Measurements from ENCODE around the gene TUB. TPM values are rescaled to one million over a fixed set of nuclear protein-coding genes. Genes with fewer than 3 reads are reported as not detected.
A peak's percentile ranks its signal among the peaks of the same experiment; 100 is the strongest.

Gene TUB
- total and polyA plus RNA-seq, 2 of the 13 experiments (the other 11 are each of a cell fraction or from before 2014, with no cell fraction given), result 4.3 to 5.6 TPM

DNA sequence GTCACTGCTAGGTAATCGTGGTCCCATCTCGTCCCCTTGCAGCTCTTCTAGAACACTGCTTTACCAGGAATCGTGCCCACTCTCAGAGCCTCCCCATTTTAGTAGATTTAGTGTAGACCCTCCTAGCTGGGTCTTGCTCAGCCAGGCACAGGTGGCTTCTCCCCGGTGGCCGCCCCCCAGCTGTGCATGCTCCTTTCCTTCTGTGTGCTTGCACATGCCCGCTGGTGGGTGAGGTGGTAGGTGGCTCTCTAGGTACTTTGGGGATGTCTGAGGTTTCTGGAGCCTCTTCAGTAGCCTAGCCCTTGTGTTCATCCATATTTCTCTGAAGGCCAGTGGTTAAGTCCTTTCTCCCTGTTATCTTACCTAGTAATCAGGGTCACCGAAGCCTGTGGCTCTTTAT lies 5.6 kb downstream of the TUB start:
- in situ Hi-C loops (cut with HindIII; ENCODE audit: extremely low pct_ligation_motif_present, low pct_unique_long_range_greater_than_20kb), result no loop called here
- 85% methylated on average over 7 of the region's 7 CpGs for WGBS (ENCODE audit: low lambda C conversion rate)
- no peaks in the 10 kb centered on the region for H3K79me2 ChIP-seq (ENCODE audit: insufficient read depth, low read length)
- peaks cover 10% of the 10 kb centered on the region for H3K4me1 ChIP-seq (ENCODE audit: insufficient read depth, low read length)
- no peak for TF ChIP-seq ZNF335 (CRISPR knock-in tag; IDR thresholded peaks at IDR 0.05)
- H3K36me3 ChIP-seq (replicated peaks in 1 of 2; ENCODE audit: control insufficient read depth in 1 of 2, insufficient read depth in 2 of 2, low read length in 2 of 2), result no peaks in the 10 kb centered on the region; a peak in 2 of 5 replicates
- intact Hi-C loops (cut with micrococcal nuclease; ENCODE audit: unreplicated experiment), result no loop called here
- H3K9me3 ChIP-seq (ENCODE audit: low read length), result no peaks in the 10 kb centered on the region
- BruUV-seq (replicated peaks), result no TSS peak
- no peak overlapping the region for H3K9ac ChIP-seq (ENCODE audit: insufficient read depth, low read depth, low read length)
- DNase-seq (ENCODE audit: low spot score) (no peak), FAIRE-seq (no peak), ATAC-seq (no peak)
- H4K20me1 ChIP-seq (ENCODE audit: insufficient read depth, low read length), result no peaks in the 10 kb centered on the region
- H3K4me2 ChIP-seq (ENCODE audit: low read depth, low read length), result no peak overlapping the region
- CTCF ChIA-PET (ENCODE audit: low intra/inter-chr PET ratio, low total read pairs), result no interaction called here
- POLR2A ChIA-PET, result no interaction called here
- H3K27me3 ChIP-seq (ENCODE audit: control insufficient read depth in 1 of 2, insufficient read depth in 2 of 2, low read length in 2 of 2), result 0 out of 5 replicates have a peak, but pooled peaks cover 0 to 2% of the 10 kb centered on the region in 2 experiments
- H2AFZ ChIP-seq (ENCODE audit: low read length), result no peak overlapping the region
- H3K27ac ChIP-seq (ENCODE audit: extremely low read length, insufficient read depth, low read length), result no peak overlapping the region
- H3K4me3 ChIP-seq (replicated peaks in 1 of 3; ENCODE audit: insufficient read depth in 1 of 3, low read depth in 2 of 3, low read length in 3 of 3), result no peak overlapping the region

GRCh38 chr11:8087185-8087584 lies 6.2 kb downstream of the TUB start:
- POLR2A ChIA-PET, result no interaction called here
- Histone ChIP-seq H3K9ac (ENCODE audit: insufficient read depth, low read depth, low read length) (no peak overlapping the region), H3K79me2 (ENCODE audit: insufficient read depth, low read length) (no peaks in the 10 kb centered on the region), H3K4me1 (ENCODE audit: insufficient read depth, low read length) (peaks cover 4% of the 10 kb centered on the region), H3K27me3 (ENCODE audit: control insufficient read depth in 1 of 2, insufficient read depth in 2 of 2, low read length in 2 of 2) (no peaks in the 10 kb centered on the region), H4K20me1 (ENCODE audit: insufficient read depth, low read length) (no peaks in the 10 kb centered on the region), H3K27ac (ENCODE audit: extremely low read length, insufficient read depth, low read length) (no peak overlapping the region), H3K9me3 (ENCODE audit: low read length) (no peaks in the 10 kb centered on the region), H3K4me2 (ENCODE audit: low read depth, low read length) (no peak overlapping the region), H3K4me3 (replicated peaks in 1 of 3; ENCODE audit: insufficient read depth in 1 of 3, low read depth in 2 of 3, low read length in 3 of 3) (no peak overlapping the region), H3K36me3 (replicated peaks in 1 of 2; ENCODE audit: control insufficient read depth in 1 of 2, insufficient read depth in 2 of 2, low read length in 2 of 2) (no peaks in the 10 kb centered on the region; a peak in 2 of 5 replicates), H2AFZ (ENCODE audit: low read length) (no peak overlapping the region)
- no peak for FAIRE-seq
- ATAC-seq, result peak; percentile 51
- no peak for DNase-seq (ENCODE audit: low spot score)
- CTCF ChIA-PET (ENCODE audit: low intra/inter-chr PET ratio, low total read pairs), result no interaction called here
- intact Hi-C loops (cut with micrococcal nuclease; ENCODE audit: unreplicated experiment), result no loop called here
- 92% methylated on average over 4 of the region's 4 CpGs for WGBS (ENCODE audit: low lambda C conversion rate)
- in situ Hi-C loops (cut with HindIII; ENCODE audit: extremely low pct_ligation_motif_present, low pct_unique_long_range_greater_than_20kb), result no loop called here
- no TSS peak for BruUV-seq (replicated peaks)
- TF ChIP-seq ZNF274 (CRISPR knock-in tag; IDR thresholded peaks at IDR 0.05) (no peak), STAG1 (CRISPR knock-in tag; IDR thresholded peaks at IDR 0.05) (peak; percentile 7; the same call in 1 of the 2 replicates), ZNF674 (CRISPR knock-in tag; IDR thresholded peaks at IDR 0.05; ENCODE audit: low read depth) (no peak), RBM22 (optimal IDR thresholded peaks at IDR 0.05; ENCODE audit: low read length) (no peak), ATF1 (CRISPR knock-in tag; IDR thresholded peaks at IDR 0.05) (no peak), PRMT3 (CRISPR knock-in tag; IDR thresholded peaks at IDR 0.05; ENCODE audit: borderline replicate concordance, low read depth) (no peak), CTCF (CRISPR knock-in tag; IDR thresholded peaks at IDR 0.05) (peak; percentile 38; the same call in 1 of the 2 replicates), LCORL (IDR thresholded peaks at IDR 0.05) (no peak), LCORL (CRISPR knock-in tag; IDR thresholded peaks at IDR 0.05) (no peak)
- TF ChIP-seq, protein P1, sequence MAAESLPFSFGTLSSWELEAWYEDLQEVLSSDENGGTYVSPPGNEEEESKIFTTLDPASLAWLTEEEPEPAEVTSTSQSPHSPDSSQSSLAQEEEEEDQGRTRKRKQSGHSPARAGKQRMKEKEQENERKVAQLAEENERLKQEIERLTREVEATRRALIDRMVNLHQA (CRISPR knock-in tag; IDR thresholded peaks at IDR 0.05), result no peak

All from HepG2 (cell line).